SK-MEL-5 (cell line): ENCODE data around the gene TTC21B. TPM values are rescaled to one million over a fixed set of nuclear protein-coding genes. Genes with fewer than 3 reads are reported as not detected.
"Not testable (repeated sequence)": the region's sequence is repeated elsewhere in the genome, so short reads cannot be mapped to it uniquely, and the experiment has no call there.

Experiments
- DNase-seq: peaks from one replicate; pipeline ENCODE4 v3.0.0-alpha.2; 2016; ENCODE audit warnings: low read depth, low spot score
- in situ Hi-C: cut with HindIII; loops from 2 replicates; pipeline ENCODE4 v1.10.0; 2016; ENCODE audit warnings: low sequenced_read_pairs, high pct_unique_total_duplicates, low pct_unique_long_range_greater_than_20kb
- total RNA-seq: library from RNA; depleted of rRNA; stranded (reverse); fragments of >200 nt; shearing (Covaris generic); gene quantifications from 2 replicates; pipeline ENCODE4 v1.2.3, GENCODE V29; 2014

Gene TTC21B
- total RNA-seq, 1 experiment from 2014 or later = 49.8 TPM

GRCh38 chr2:165864296-165864695 lies 89.3 kb downstream of the TTC21B start:
- in situ Hi-C loops = no loop called here
- no peak for DNase-seq

DNA sequence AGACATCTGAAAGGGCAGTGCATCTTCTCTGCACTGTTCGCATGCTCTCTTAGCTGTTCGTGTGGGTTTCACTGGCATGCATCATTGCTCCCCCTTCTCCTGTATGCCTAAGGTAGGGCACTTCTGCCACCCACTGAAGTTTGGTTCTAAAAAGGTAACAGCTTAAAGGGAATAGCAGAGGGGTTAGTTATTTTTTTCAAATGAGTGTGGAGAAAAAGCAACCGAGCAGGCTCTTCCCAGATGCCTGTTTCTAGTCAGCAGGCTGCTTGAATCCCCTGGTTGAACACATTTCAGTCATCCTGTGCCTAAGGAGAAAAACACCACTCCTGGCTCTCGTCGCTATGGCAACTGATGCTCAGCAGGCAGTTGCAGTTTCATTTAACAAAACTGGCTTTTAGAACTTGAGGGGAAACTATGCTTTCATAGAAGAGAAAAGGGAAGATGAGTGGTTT lies 89.7 kb downstream of the TTC21B start:
- in situ Hi-C loops = no loop called here
- no peak for DNase-seq

DNA sequence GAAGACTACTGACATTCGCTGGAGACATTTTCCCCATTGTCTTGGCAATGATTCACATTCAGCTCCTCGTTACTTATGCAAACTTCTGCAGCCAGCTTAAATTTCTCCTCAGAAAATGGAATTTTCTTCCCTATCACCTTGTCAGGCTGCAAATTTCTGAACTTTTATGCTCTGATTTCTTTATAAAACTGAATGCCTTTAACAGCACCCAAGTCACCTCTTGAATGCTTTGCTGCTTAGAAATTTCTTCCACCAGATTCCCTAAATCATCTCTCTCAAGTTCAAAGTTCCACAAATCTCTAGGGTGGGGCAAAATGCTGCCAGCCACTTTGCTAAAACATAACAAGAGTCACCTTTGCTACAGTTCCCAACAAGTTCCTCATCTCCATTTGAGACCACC lies 92.5 kb downstream of the TTC21B start:
- in situ Hi-C loops, DNase-seq: not testable (repeated sequence)

DNA sequence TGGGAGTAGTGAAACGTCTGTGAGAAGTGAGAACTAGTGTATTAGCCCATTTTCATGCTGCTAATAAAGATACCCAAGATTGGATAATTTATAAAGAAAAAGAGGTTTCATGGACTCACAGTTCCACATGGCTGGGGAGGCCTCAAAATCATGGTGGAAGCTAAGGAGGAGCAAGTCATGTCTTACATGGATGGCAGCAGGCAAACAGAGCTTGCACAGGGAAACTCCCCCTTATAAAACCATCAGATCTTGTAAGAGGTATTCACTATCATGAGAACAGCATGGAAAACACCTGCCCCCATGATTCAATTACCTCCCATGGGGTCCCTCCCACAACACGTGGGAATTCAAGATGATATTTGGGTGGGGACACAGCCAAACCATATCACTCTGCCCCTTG lies 93.9 kb downstream of the TTC21B start:
- in situ Hi-C loops = not testable (repeated sequence)

DNA sequence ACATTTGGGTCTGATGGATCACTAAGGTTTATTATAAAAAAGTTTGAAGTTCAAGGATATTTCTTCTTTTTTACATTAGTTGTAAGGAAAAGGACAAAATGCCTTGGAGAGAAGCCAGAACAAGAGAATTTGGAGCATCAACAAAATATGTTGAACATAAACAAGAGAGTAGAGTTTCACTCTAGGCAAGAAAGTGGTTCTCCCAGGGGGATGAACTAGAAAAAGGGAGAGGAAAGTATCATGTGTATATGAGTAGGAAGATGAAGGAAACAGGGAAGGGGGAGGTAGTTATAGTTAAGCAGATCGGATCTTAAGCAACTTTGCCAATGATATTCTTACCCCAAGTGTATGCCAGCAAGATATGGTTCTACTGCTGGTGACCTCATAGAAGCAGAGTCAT lies 95.7 kb downstream of the TTC21B start:
- DNase-seq = no peak
- in situ Hi-C loops = no loop called here

More for the DNA sequence above, 93.9 kb downstream of the TTC21B start:
- DNase-seq = not testable (repeated sequence)

GRCh38 chr2:165852394-165852793 lies 101.2 kb downstream of the TTC21B start:
- in situ Hi-C loops = no loop called here

GRCh38 chr2:165847001-165847400 lies 106.6 kb downstream of the TTC21B start:
- in situ Hi-C loops = no loop called here
- DNase-seq = peak; percentile 83

More at GRCh38 chr2:165852394-165852793, 101.2 kb downstream of the TTC21B start:
- DNase-seq = no peak

DNA sequence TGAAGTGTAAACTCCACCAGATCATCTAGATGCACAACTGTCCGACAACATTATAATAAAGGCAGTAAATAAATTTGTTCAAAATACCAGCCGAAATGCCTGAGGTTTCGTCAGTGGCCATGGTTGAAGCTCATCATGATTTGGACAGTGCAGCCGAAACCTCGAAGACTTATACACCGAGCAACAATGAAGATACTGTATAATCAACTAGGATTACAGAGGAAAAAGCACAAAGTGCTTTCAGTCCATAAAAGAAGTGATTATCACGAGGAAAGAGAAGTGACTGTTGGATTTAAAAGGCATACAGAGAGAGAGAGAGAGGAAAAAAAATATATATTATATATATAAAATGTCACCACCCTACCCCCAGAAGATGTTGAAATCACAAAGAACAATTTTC lies 107.5 kb downstream of the TTC21B start:
- in situ Hi-C loops = no loop called here
- peak; percentile 95 for DNase-seq

- DNase-seq = peak; percentile 58
- in situ Hi-C loops = no loop called here
Observed at GRCh38 chr2:165844216-165844615, 109.4 kb downstream of the TTC21B start.

DNA sequence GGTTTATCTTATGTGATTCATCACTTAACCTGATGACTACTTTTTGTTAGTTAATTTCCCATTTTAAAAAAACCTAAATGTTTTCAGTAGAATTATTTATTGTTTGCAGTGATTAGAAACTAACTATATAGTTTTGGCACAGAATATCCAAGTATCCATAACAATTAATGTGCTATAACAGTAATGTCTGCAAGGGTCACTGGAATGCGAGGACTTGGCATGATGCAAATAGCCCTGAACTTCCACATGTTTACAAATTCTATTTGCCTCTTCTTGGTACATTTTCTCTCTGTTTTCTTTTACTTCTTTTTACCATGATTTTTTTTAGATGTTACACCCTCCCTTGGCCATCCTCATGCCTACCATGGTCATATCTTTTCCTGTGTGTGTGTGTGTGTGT lies 110.2 kb downstream of the TTC21B start:
- DNase-seq = no peak
- in situ Hi-C loops = no loop called here

- in situ Hi-C loops = no loop called here
- DNase-seq = no peak
Observed at GRCh38 chr2:165840333-165840958, 113.1 kb downstream of the TTC21B start.

DNA sequence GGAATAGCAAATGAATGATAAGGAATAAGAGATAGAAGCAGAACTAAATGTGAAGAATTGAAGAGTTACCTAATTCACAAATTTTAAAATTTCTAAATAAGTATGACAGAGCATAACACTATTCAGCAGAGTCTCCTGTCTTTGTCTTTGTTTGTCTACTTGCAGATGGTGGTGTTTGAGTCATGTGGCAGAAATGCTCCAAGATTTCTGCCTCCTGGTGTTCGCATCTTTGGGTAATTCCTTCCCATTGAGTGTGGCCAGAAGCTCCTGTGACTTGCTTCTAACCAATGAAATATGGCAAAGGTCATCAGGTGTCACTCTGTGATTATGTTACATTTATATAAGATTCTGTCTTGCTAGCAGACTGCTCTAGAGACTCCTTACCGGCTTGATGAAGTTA lies 114.0 kb downstream of the TTC21B start:
- in situ Hi-C loops = no loop called here
- DNase-seq = no peak

- no peak for DNase-seq
- in situ Hi-C loops = no loop called here
Observed at GRCh38 chr2:165837122-165837521, 116.5 kb downstream of the TTC21B start.

DNA sequence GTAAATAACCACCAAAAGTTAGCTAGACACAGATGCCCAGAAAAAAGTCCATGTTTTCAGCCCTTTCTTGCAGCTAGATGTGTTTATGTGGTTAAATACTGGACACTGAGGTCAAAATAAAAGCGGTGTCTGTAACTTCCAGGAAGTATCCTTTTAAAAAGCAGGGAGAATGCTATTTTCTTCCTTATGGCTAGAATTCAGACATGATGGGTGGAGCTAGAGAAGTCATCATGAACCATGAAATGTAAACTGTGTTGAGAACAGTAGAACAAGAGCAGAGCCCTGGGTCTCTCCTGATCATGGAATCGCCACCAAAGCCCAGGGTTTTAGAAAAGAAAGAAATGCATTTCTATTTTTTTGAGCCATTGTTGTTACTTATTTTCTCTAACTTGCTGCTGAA lies 118.2 kb downstream of the TTC21B start:
- DNase-seq = no peak
- in situ Hi-C loops = no loop called here

GRCh38 chr2:165833156-165833555 lies 120.4 kb downstream of the TTC21B start:
- in situ Hi-C loops = no loop called here
- DNase-seq = no peak

DNA sequence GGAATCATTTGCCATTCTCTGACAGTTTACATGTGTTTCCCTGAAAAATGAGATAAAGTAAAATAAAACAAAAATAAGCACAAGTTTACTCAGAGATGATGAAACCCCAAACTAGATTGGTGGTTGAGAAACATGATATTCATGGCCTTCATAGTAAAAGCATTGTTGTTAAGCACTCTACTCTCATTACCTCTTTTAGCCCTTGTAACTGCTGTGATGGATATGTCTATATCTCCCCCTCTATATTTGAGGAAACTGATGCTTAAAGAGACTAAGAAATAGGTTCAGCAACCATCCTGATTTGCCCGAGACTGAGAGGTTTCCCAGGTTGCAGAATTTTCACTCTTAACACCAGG lies 125.7 kb downstream of the TTC21B start:
- DNase-seq = no peak
- in situ Hi-C loops = no loop called here

DNA sequence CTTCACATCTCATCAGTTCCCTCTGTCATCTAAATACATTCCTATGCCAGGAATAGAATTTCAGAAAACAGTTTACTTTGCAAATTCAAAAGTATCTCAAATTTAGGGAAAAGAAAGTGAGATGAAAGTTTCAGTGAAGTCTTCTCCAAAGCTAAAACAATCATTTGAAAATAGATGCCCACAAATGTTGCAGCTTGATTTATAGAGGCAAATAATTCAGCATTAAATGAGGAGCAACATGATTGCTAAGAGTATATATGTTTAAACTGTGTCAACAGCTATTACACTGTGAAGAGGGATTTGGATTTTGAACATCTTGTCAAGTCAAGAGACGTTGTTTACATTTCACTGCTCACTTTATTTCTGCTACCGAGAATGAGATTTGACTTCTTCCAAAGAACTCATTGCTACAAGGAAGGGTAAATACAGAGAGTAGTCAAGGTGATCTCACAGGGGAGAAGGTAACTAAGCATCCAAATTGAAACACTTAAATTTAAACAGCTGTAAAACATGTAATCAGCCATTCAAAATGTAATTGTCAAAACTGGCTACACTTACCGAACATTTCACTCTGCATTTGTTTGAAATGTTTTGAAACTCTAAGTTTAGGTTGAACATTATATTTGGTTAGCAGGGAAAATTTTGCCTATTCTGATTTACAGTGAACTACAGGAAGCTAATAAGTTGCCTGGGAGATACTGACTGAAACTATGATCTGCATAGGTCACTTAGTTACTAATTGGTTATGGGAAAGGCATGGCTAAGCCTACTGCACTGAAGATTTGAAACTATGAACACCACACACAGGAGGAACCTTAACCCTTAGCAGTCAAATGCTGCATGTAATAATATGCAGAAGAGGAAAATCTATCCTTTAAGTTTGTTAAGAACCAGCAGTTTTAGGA lies 126.3 kb downstream of the TTC21B start:
- no peak for DNase-seq
- in situ Hi-C loops = no loop called here

DNA sequence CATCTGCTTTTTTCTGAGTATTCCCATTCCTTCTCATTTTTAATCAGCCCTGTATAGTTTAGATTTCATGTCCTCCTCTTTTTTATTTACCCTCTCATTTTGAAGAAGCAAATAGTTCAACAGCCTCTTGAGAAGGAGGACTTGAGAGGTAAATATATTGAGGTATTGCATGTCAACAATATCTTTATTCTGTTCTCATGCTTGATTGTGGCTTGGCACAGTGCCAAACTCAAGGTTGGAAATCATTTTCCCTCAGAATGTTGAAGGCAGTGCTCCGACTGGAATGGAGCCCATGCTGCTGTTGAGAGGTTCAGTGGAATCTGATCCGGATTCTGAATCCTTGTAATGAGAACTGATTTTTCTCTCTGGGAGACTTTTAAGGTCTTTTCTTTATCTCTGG lies 128.5 kb downstream of the TTC21B start:
- peak; percentile 55 for DNase-seq
- in situ Hi-C loops = no loop called here
